ENCODE measurements around the gene QSOX2.

The QSOX2 gene

GRCh38 chr9:136180586-136180985, 65.0 kb downstream of the QSOX2 start:
- TF ChIP-seq GATA3 (IDR thresholded peaks at IDR 0.05; ENCODE audit: low read depth, low read length) (no peak), GATA2 (IDR thresholded peaks at IDR 0.05; ENCODE audit: low read depth, low read length) (no peak)

- no peak for TF ChIP-seq GATA3 (IDR thresholded peaks at IDR 0.05; ENCODE audit: low read depth, low read length)
- TF ChIP-seq GATA2 (IDR thresholded peaks at IDR 0.05; ENCODE audit: low read depth, low read length), result no peak
These were observed 65.9 kb downstream of the QSOX2 start for GRCh38 chr9:136179761-136180160.

- TF ChIP-seq GATA3 (IDR thresholded peaks at IDR 0.05; ENCODE audit: low read depth, low read length) (no peak), GATA2 (IDR thresholded peaks at IDR 0.05; ENCODE audit: low read depth, low read length) (no peak)
These were observed 66.5 kb downstream of the QSOX2 start for GRCh38 chr9:136179101-136179616.

GRCh38 chr9:136178773-136179075, 66.9 kb downstream of the QSOX2 start:
- TF ChIP-seq GATA2 (IDR thresholded peaks at IDR 0.05; ENCODE audit: low read depth, low read length), result no peak
- no peak for TF ChIP-seq GATA3 (IDR thresholded peaks at IDR 0.05; ENCODE audit: low read depth, low read length)

- TF ChIP-seq GATA3 (IDR thresholded peaks at IDR 0.05; ENCODE audit: low read depth, low read length), result no peak
- no peak for TF ChIP-seq GATA2 (IDR thresholded peaks at IDR 0.05; ENCODE audit: low read depth, low read length)
These were observed 67.4 kb downstream of the QSOX2 start for GRCh38 chr9:136178061-136178772.

GRCh38 chr9:136177224-136177623, 68.4 kb downstream of the QSOX2 start:
- TF ChIP-seq GATA3 (IDR thresholded peaks at IDR 0.05; ENCODE audit: low read depth, low read length), result no peak; the same call in 1 of the 2 replicates
- TF ChIP-seq GATA2 (IDR thresholded peaks at IDR 0.05; ENCODE audit: low read depth, low read length), result peak; percentile 94

- no peak for TF ChIP-seq GATA2 (IDR thresholded peaks at IDR 0.05; ENCODE audit: low read depth, low read length)
- no peak for TF ChIP-seq GATA3 (IDR thresholded peaks at IDR 0.05; ENCODE audit: low read depth, low read length)
These were observed 69.9 kb downstream of the QSOX2 start for GRCh38 chr9:136175616-136176197.

GRCh38 chr9:136174779-136175615, 70.6 kb downstream of the QSOX2 start:
- no peak for TF ChIP-seq GATA2 (IDR thresholded peaks at IDR 0.05; ENCODE audit: low read depth, low read length)
- no peak for TF ChIP-seq GATA3 (IDR thresholded peaks at IDR 0.05; ENCODE audit: low read depth, low read length)

GRCh38 chr9:136173648-136174290, 71.8 kb downstream of the QSOX2 start:
- no peak for TF ChIP-seq GATA2 (IDR thresholded peaks at IDR 0.05; ENCODE audit: low read depth, low read length)
- no peak for TF ChIP-seq GATA3 (IDR thresholded peaks at IDR 0.05; ENCODE audit: low read depth, low read length)

- TF ChIP-seq GATA3 (IDR thresholded peaks at IDR 0.05; ENCODE audit: low read depth, low read length), result no peak
- no peak for TF ChIP-seq GATA2 (IDR thresholded peaks at IDR 0.05; ENCODE audit: low read depth, low read length)
These were observed 73.1 kb downstream of the QSOX2 start for GRCh38 chr9:136172412-136173079.

GRCh38 chr9:136171801-136172411, 73.7 kb downstream of the QSOX2 start:
- TF ChIP-seq GATA3 (IDR thresholded peaks at IDR 0.05; ENCODE audit: low read depth, low read length) (no peak), GATA2 (IDR thresholded peaks at IDR 0.05; ENCODE audit: low read depth, low read length) (no peak)

GRCh38 chr9:136171009-136171800, 74.4 kb downstream of the QSOX2 start:
- TF ChIP-seq GATA3 (IDR thresholded peaks at IDR 0.05; ENCODE audit: low read depth, low read length) (no peak), GATA2 (IDR thresholded peaks at IDR 0.05; ENCODE audit: low read depth, low read length) (no peak)
